OCI-M2 (cell line): ENCODE results near the gene SLCO4A1.

Source experiments
- DNase-seq: peaks from one replicate; lab custom pipeline; 2025; ENCODE audit not compliant: unreplicated experiment; lab: John Stamatoyannopoulos, UW

SLCO4A1 gene

GRCh38 chr20:62642051-62642665 lies at the start of gene SLCO4A1:
Gene SLCO4A1 (plus strand): TSS chr20:62642503. CDS start chr20:62656455, 13,952 bp downstream.
- no peak for DNase-seq

GRCh38 chr20:62592506-62593177 lies 49.7 kb upstream of the SLCO4A1 start:
- no peak for DNase-seq

GRCh38 chr20:62593616-62594015 lies 48.7 kb upstream of the SLCO4A1 start:
- no peak for DNase-seq

GRCh38 chr20:62595069-62595468 lies 47.2 kb upstream of the SLCO4A1 start:
- DNase-seq, result no peak

GRCh38 chr20:62595491-62595890 lies 46.8 kb upstream of the SLCO4A1 start:
- DNase-seq, result no peak

GRCh38 chr20:62596486-62596885 lies 45.8 kb upstream of the SLCO4A1 start:
- no peak for DNase-seq

- no peak for DNase-seq
Observed at GRCh38 chr20:62596921-62597320, 45.4 kb upstream of the SLCO4A1 start.

GRCh38 chr20:62597416-62598115 lies 44.7 kb upstream of the SLCO4A1 start:
- DNase-seq, result no peak

GRCh38 chr20:62598761-62599194 lies 43.5 kb upstream of the SLCO4A1 start:
- DNase-seq, result no peak

GRCh38 chr20:62599216-62600110 lies 42.8 kb upstream of the SLCO4A1 start:
- no peak for DNase-seq

GRCh38 chr20:62601172-62601571 lies 41.1 kb upstream of the SLCO4A1 start:
- DNase-seq, result no peak

GRCh38 chr20:62601714-62602113 lies 40.6 kb upstream of the SLCO4A1 start:
- no peak for DNase-seq

- DNase-seq, result no peak
Observed at GRCh38 chr20:62602550-62602949, 39.8 kb upstream of the SLCO4A1 start.

GRCh38 chr20:62603021-62603906 lies 39.0 kb upstream of the SLCO4A1 start:
- DNase-seq, result no peak

GRCh38 chr20:62603907-62604785 lies 38.2 kb upstream of the SLCO4A1 start:
- no peak for DNase-seq

- DNase-seq, result no peak
Observed at GRCh38 chr20:62604796-62605195, 37.5 kb upstream of the SLCO4A1 start.

GRCh38 chr20:62605236-62605943 lies 36.9 kb upstream of the SLCO4A1 start:
- DNase-seq, result no peak

- no peak for DNase-seq
Observed at GRCh38 chr20:62606016-62606415, 36.3 kb upstream of the SLCO4A1 start.
